K562 (cell line): ENCODE data around the gene CARD11. TPM values are rescaled to one million over a fixed set of nuclear protein-coding genes. Genes with fewer than 3 reads are reported as not detected.

ENCODE experiments used
- BRD9 ChIP-seq: fragments of 450-650 bp; IDR thresholded peaks from 2 replicates; pipeline ENCODE4 v1.6.1; 2018; ENCODE audit warnings: low read depth; ENCODE audit not compliant: partially characterized antibody
- CC2D1A ChIP-seq: fragments of 450-650 bp; IDR thresholded peaks from 2 replicates; pipeline ENCODE4 v1.6.1; 2017; ENCODE audit warnings: mild to moderate bottlenecking
- CTCFL ChIP-seq: IDR thresholded peaks from 2 replicates; pipeline ENCODE4 v1.6.1; 2011; ENCODE audit warnings: borderline replicate concordance, low read depth, mild to moderate bottlenecking, moderate library complexity, low read length; ENCODE audit not compliant: insufficient read depth, poor library complexity, severe bottlenecking
- DPF2 ChIP-seq: fragments of 450-650 bp; IDR thresholded peaks from 2 replicates; pipeline ENCODE4 v1.6.1; 2016
- ETS2 ChIP-seq: IDR thresholded peaks from 2 replicates; pipeline ENCODE4 v1.6.1; 2016; ENCODE audit warnings: borderline replicate concordance, missing genetic modification characterization, mild to moderate bottlenecking, moderate library complexity, missing compliant biosample characterization; ENCODE audit not compliant: poor library complexity, severe bottlenecking
- FOSL1 ChIP-seq: fragments of 200-800 bp; sonication (Bioruptor generic); conservative IDR thresholded peaks from 2 replicates; pipeline ENCODE4 v1.6.1; 2016; ENCODE audit warnings: missing genetic modification characterization, missing compliant biosample characterization
- HDAC1 ChIP-seq, 2 experiments: fragments of 450-650 bp; IDR thresholded peaks; 2 replicates each; pipeline ENCODE4 v1.6.1; 2016 to 2017; ENCODE audit warnings: inconsistent platforms in 1 of 2, mild to moderate bottlenecking in 1 of 2, moderate library complexity in 1 of 2
- ILK ChIP-seq: fragments of 450-650 bp; IDR thresholded peaks from 2 replicates; pipeline ENCODE4 v1.6.1; 2016; ENCODE audit warnings: missing genetic modification characterization, low read depth, mild to moderate bottlenecking, missing compliant biosample characterization, moderate library complexity, borderline replicate concordance
- MAFK ChIP-seq: IDR thresholded peaks from 2 replicates; pipeline ENCODE4 v1.6.1; 2011; ENCODE audit warnings: low read length, improper control_type of control experiment
- MIER1 ChIP-seq: fragments of 450-650 bp; IDR thresholded peaks from 2 replicates; pipeline ENCODE4 v1.6.1; 2016; ENCODE audit warnings: antibody characterized with exemption, mild to moderate bottlenecking, low read depth
- MLLT1 ChIP-seq, 2 experiments: fragments of 450-650 bp; IDR thresholded peaks; 2 replicates each; pipeline ENCODE4 v1.6.1; 2016
- MLX ChIP-seq, 2 experiments: fragments of 450-650 bp in 1 of 2; sonication (generic) in 1 of 2; formaldehyde crosslinking; conservative IDR thresholded peaks; 2 replicates each; pipeline versions ENCODE4 v1.4.0 to v1.8.1; 2020 to 2022; ENCODE audit warnings: mild to moderate bottlenecking in 1 of 2, missing genetic modification reagents in 1 of 2
- NCOA2 ChIP-seq, 2 experiments: fragments of 450-650 bp; IDR thresholded peaks; 2 replicates each; pipeline ENCODE4 v1.6.1; 2018; ENCODE audit warnings: mild to moderate bottlenecking in 2 of 2, moderate library complexity in 1 of 2; ENCODE audit not compliant: partially characterized antibody in 2 of 2
- NCOR1 ChIP-seq: fragments of 450-650 bp; IDR thresholded peaks from 2 replicates; pipeline ENCODE4 v1.6.1; 2016; ENCODE audit warnings: mild to moderate bottlenecking, moderate library complexity
- NELFE ChIP-seq: IDR thresholded peaks from 2 replicates; pipeline ENCODE4 v1.6.1; 2011; ENCODE audit warnings: mild to moderate bottlenecking; ENCODE audit not compliant: insufficient read depth, insufficient read length
- OTX1 ChIP-seq: fragments of 450-650 bp; formaldehyde crosslinking; IDR thresholded peaks from 2 replicates; pipeline ENCODE4 v1.4.0; 2022; ENCODE audit warnings: mild to moderate bottlenecking
- PHB2 ChIP-seq: fragments of 450-650 bp; IDR thresholded peaks from 2 replicates; pipeline ENCODE4 v1.6.1; 2017; ENCODE audit warnings: low read depth
- POLR2AphosphoS2 ChIP-seq: IDR thresholded peaks from 2 replicates; pipeline ENCODE4 v1.6.1; 2012; ENCODE audit warnings: low read length, improper control_type of control experiment
- POLR2H ChIP-seq: IDR thresholded peaks from 2 replicates; pipeline ENCODE4 v1.6.1; 2016; ENCODE audit warnings: missing genetic modification characterization, low read depth, mild to moderate bottlenecking, control low read depth, missing compliant biosample characterization, moderate library complexity
- PRMT5 ChIP-seq: sonication (generic); formaldehyde crosslinking; IDR thresholded peaks from 2 replicates; pipeline ENCODE4 v1.5.0; 2020; ENCODE audit warnings: missing genetic modification reagents
- RHOXF2B ChIP-seq: fragments of 250-450 bp; sonication (Bioruptor Pico); conservative IDR thresholded peaks from 2 replicates; pipeline ENCODE4 v1.5.1; 2021
- SMAD1 ChIP-seq: fragments of 150-350 bp; IDR thresholded peaks from 2 replicates; pipeline ENCODE4 v1.6.1; 2014; ENCODE audit warnings: low read length, low read depth; ENCODE audit not compliant: partially characterized antibody
- SPI1 ChIP-seq: IDR thresholded peaks from 2 replicates; pipeline ENCODE4 v1.6.1; 2011; ENCODE audit warnings: low read depth, low read length, control low read depth, borderline replicate concordance
- TBP ChIP-seq: optimal IDR thresholded peaks from 2 replicates; pipeline ENCODE3; 2011; ENCODE audit warnings: low read depth, low read length, improper control_type of control experiment
- ZC3H8 ChIP-seq: fragments of 450-650 bp; IDR thresholded peaks from 2 replicates; pipeline ENCODE4 v1.6.1; 2017
- ZKSCAN3 ChIP-seq: fragments of 250-450 bp; sonication (Bioruptor Pico); IDR thresholded peaks from 2 replicates; pipeline ENCODE4 v1.4.0; 2020
- ZNF217 ChIP-seq: sonication (generic); formaldehyde crosslinking; IDR thresholded peaks from 2 replicates; pipeline ENCODE4 v1.8.0; 2022; ENCODE audit warnings: mild to moderate bottlenecking, missing genetic modification reagents
- ZNF436 ChIP-seq: fragments of 250-450, 450-650 bp; sonication (Bioruptor Pico); formaldehyde crosslinking; IDR thresholded peaks from 2 replicates; pipeline ENCODE4 v1.7.0; 2020; ENCODE audit warnings: mild to moderate bottlenecking
- ZNF830 ChIP-seq: fragments of 250-450 bp; sonication (Bioruptor Pico); IDR thresholded peaks from 2 replicates; pipeline ENCODE4 v1.5.0; 2021; ENCODE audit warnings: mild to moderate bottlenecking
- polyA plus RNA-seq, 8 experiments: library from polyadenylated mRNA; depleted of rRNA in 4 of 8; stranded (reverse) in 5 of 8; unstranded in 3 of 8; fragments of >200 nt; fragmentation: Nextera tagmentation in 2 of 8; fragmentation: Illumina TruSeq in 1 of 8; extraction: Ambion mirVana in 2 of 8; extraction: Trizol in 1 of 8; gene quantifications; 2 replicates each; pipeline versions ENCODE4 v1.2.1 to v1.2.3, GENCODE V29; 2011 to 2014; ENCODE audit warnings: inconsistent platforms in 1 of 8, missing spikeins in 1 of 8
- total RNA-seq, 7 experiments: library from RNA; depleted of rRNA in 6 of 7; stranded (reverse); fragments of >200 nt in 6 of 7; fragmentation: Illumina TruSeq in 2 of 7; extraction: Trizol in 2 of 7; gene quantifications; 2 replicates each; pipeline versions ENCODE4 v1.2.1 to v1.2.3, GENCODE V29; 2011 to 2021; ENCODE audit warnings: low replicate concordance in 1 of 7

CARD11 gene
- total and polyA plus RNA-seq, 9 of the 15 experiments (the other 6 are each of a cell fraction or from before 2014, with no cell fraction given): 0.07 to 12.8 (median 5.7) TPM

GRCh38 chr7:2863461-2864066 lies 180.1 kb downstream of the CARD11 start (continued):
- TF ChIP-seq ETS2 (tag) (no peak), FOSL1 (tag) (peak; percentile 95), ZC3H8 (no peak), RHOXF2B (CRISPR knock-in tag) (no peak), CTCFL (no peak), MAFK (no peak), MLLT1 (IDR thresholded peaks at IDR 0.05) (no peak), PHB2 (no peak), PRMT5 (no peak), BRD9 (no peak), POLR2AphosphoS2 (no peak), CC2D1A (no peak), HDAC1 (IDR thresholded peaks at IDR 0.05) (peak in 1 of 2 experiments; percentile 89; a peak in 2 of 4 replicates), OTX1 (CRISPR knock-in tag) (no peak), ZKSCAN3 (CRISPR knock-in tag) (no peak), NCOR1 (peak; percentile 9; the same call in 1 of the 2 replicates), ZNF217 (CRISPR knock-in tag) (no peak), SMAD1 (no peak), TBP (no peak), POLR2H (tag) (no peak), DPF2 (peak; percentile 51; the same call in 1 of the 2 replicates), ZNF830 (CRISPR knock-in tag) (no peak), NCOA2 (IDR thresholded peaks at IDR 0.05; ENCODE audit: partially characterized antibody in 2 of 2) (no peak), ILK (tag) (no peak), MLX (CRISPR knock-in tag; conservative IDR thresholded peaks at IDR 0.05) (no peak), NELFE (no peak), ZNF436 (CRISPR knock-in tag) (no peak), MIER1 (no peak), SPI1 (peak; percentile 37; the same call in 1 of the 2 replicates)
